ENCODE measurements around the gene CAMKMT.
A peak's percentile ranks its signal among the peaks of the same experiment; 100 is the strongest.

Gene CAMKMT

GRCh38 chr2:44546459-44547127 is 184.8 kb downstream of the CAMKMT start:
- CTCF ChIA-PET, result interaction anchor here (1.2 to 1.3 kb wide), 3 partner anchors 11 to 67 kb away, joined by 3 to 5 read pairs (median 3); no protein-coding TSS in a partner anchor
- H3K4me3 ChIP-seq (ENCODE audit: low read depth, low read length), result no peak overlapping the region
- POLR2A ChIA-PET, result no interaction called here
- no peak for TF ChIP-seq CTCF (IDR thresholded peaks at IDR 0.05; ENCODE audit: insufficient read depth, low read length, missing control alignments)
- no peak for DNase-seq (ENCODE audit: low read depth, low spot score)

- H3K4me3 ChIP-seq (ENCODE audit: low read depth, low read length), result no peak overlapping the region
- ChIA-PET CTCF (interaction anchor here (1.2 to 1.7 kb wide), 4 partner anchors 12 to 68 kb away, joined by 3 to 5 read pairs (median 4); no protein-coding TSS in a partner anchor), POLR2A (no interaction called here)
- no peak for TF ChIP-seq CTCF (IDR thresholded peaks at IDR 0.05; ENCODE audit: insufficient read depth, low read length, missing control alignments)
- no peak for DNase-seq (ENCODE audit: low read depth, low spot score)
Measured at GRCh38 chr2:44547718-44548117, 186.0 kb downstream of the CAMKMT start.

- POLR2A ChIA-PET, result interaction anchor here (0.7 kb wide), 1 partner anchor 662 kb away, joined by 3 read pairs; no protein-coding TSS in a partner anchor
- DNase-seq (ENCODE audit: low read depth, low spot score), result no peak
- CTCF ChIA-PET, result interaction anchor here (1.0 to 1.7 kb wide), 3 partner anchors 13 to 69 kb away, joined by 3 to 4 read pairs (median 3); no protein-coding TSS in a partner anchor
- H3K4me3 ChIP-seq (ENCODE audit: low read depth, low read length), result no peak overlapping the region; the same call in 1 of the 2 replicates
- TF ChIP-seq CTCF (IDR thresholded peaks at IDR 0.05; ENCODE audit: insufficient read depth, low read length, missing control alignments), result no peak
Measured at GRCh38 chr2:44548221-44549098, 186.7 kb downstream of the CAMKMT start.

DNA sequence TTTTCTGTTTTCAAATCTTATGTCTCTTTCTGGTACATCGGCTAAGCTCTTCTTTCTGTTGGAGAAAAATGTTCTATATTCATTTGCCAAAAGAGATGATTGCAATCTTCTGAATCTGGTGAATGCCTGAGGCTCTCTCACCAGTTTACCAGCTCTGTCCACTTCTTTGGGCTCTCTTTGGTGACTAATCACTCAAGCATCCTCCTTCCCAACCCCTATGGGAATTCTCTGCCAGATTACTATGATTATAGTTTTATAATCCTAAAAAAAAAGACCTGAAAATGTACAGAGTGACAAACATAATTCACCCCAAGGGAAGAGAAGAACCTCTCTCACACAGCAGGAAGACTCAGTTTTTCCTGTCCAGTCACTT is 187.3 kb downstream of the CAMKMT start:
- H3K4me3 ChIP-seq (ENCODE audit: low read depth, low read length), result no peak overlapping the region

DNA sequence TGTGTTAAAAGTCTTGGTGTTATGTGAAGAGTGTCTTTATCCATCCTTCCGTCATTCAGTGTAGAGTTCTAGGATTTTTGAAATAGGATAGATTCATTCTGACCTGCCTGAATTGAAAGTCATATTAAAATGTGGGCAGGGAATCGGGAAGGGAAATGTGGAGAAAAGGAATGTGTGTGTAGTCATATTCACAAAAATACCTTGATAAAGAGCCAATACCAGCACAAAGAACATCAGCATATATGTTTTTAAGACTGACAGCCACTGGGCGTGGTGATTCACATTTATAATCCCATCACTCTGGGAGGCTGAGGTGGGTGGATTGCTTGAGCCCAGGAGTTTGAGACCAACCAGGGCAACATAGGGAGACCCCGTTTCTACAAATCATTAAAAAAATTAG is 188.1 kb downstream of the CAMKMT start:
- POLR2A ChIA-PET, result no interaction called here
- no peak for DNase-seq (ENCODE audit: low read depth, low spot score)
- CTCF ChIA-PET, result interaction anchor here (1.0 to 1.1 kb wide), 2 partner anchors 11 to 70 kb away, joined by 3 read pairs; no protein-coding TSS in a partner anchor
- no peak overlapping the region for H3K4me3 ChIP-seq (ENCODE audit: low read depth, low read length)
- no peak for TF ChIP-seq CTCF (IDR thresholded peaks at IDR 0.05; ENCODE audit: insufficient read depth, low read length, missing control alignments)

More for the DNA sequence above, 187.3 kb downstream of the CAMKMT start:
- POLR2A ChIA-PET, result interaction anchor here (0.7 kb wide), 1 partner anchor 663 kb away, joined by 3 read pairs; no protein-coding TSS in a partner anchor
- no peak for TF ChIP-seq CTCF (IDR thresholded peaks at IDR 0.05; ENCODE audit: insufficient read depth, low read length, missing control alignments)
- DNase-seq (ENCODE audit: low read depth, low spot score), result peak; percentile 70
- CTCF ChIA-PET, result interaction anchor here (1.0 to 1.7 kb wide), 2 partner anchors 12 to 69 kb away, joined by 3 to 4 read pairs; no protein-coding TSS in a partner anchor

- CTCF ChIA-PET, result interaction anchor here (1.0 to 1.1 kb wide), 2 partner anchors 10 to 71 kb away, joined by 3 read pairs; no protein-coding TSS in a partner anchor
Measured at GRCh38 chr2:44550561-44550960, 188.8 kb downstream of the CAMKMT start.

More at GRCh38 chr2:44550561-44550960, 188.8 kb downstream of the CAMKMT start:
- no peak for DNase-seq (ENCODE audit: low read depth, low spot score)
- no peak for TF ChIP-seq CTCF (IDR thresholded peaks at IDR 0.05; ENCODE audit: insufficient read depth, low read length, missing control alignments)
- H3K4me3 ChIP-seq (ENCODE audit: low read depth, low read length), result no peak overlapping the region
- POLR2A ChIA-PET, result no interaction called here

All from AG04449 (cell line).